NOMO-1 treated with dmso at 0.1 percent for 144 hours (cell line): ENCODE measurements around the gene PLA2G12A.
A peak's percentile ranks its signal among the peaks of the same experiment; 100 is the strongest.

Experiments used
- DNase-seq: peaks from one replicate; lab custom pipeline; 2025; ENCODE audit not compliant: unreplicated experiment; lab: John Stamatoyannopoulos, UW

PLA2G12A gene

GRCh38 chr4:109729117-109729717 lies 653 bp downstream of the PLA2G12A start:
- no peak for DNase-seq

GRCh38 chr4:109728385-109728784 lies 1.5 kb downstream of the PLA2G12A start:
- no peak for DNase-seq

GRCh38 chr4:109723110-109723509 lies 6.8 kb downstream of the PLA2G12A start:
- DNase-seq = no peak

DNA sequence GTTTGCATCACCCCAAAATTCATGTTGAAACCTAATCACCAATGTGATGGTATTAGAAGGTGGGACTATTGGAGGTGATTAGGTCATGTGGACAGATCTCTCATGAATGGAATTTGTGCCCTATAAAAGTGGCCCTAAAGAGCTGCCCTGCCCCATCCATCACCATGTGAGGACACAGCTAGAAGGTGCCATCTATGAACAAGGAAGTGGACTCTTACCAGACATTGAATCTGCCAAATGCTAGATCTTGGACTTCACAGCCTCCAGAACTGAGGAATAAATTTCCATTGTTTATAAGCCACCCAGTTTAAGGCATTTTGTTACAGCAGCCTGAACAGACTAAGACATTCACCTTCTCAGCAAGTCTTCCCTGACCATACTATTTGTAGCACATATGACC lies 7.5 kb downstream of the PLA2G12A start:
- no peak for DNase-seq

- no peak for DNase-seq
These were observed 8.8 kb downstream of the PLA2G12A start for GRCh38 chr4:109721033-109721432.

DNA sequence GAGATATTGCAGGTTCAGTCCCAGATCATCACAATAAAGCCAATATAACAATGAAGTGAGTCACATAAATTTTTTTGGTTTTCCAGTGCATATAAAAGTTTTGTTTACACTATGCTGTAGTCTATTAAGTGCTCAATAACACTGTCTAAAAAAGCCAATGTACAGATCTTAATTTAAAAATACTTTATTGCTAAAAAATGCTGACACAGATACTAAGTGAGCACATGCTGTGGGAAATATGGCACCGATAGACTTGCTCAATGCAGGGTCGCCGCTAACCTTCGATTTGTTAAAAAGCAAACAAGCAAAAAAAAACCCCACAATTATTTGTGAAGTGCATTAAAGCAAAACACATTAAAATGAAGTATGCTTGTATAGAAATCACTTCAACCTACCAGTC lies 10.3 kb downstream of the PLA2G12A start:
- DNase-seq = no peak

DNA sequence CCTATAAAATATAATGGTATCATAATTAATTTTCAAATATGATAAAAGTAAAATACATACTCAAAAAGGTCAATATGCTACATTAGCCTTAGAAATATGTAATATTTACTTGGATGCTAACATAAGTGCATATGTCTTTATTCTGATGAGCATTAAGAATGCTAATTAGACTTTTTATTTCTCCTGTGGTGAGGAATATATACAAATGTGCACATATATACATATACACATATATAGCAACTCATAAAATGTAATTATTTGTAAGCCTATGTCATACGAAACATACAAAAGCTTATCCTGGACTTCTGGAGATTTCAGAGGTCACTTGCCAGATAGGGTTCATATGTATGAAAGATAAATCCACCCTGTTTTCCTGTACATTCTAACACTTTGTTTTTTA lies 11.1 kb downstream of the PLA2G12A start:
- no peak for DNase-seq

DNA sequence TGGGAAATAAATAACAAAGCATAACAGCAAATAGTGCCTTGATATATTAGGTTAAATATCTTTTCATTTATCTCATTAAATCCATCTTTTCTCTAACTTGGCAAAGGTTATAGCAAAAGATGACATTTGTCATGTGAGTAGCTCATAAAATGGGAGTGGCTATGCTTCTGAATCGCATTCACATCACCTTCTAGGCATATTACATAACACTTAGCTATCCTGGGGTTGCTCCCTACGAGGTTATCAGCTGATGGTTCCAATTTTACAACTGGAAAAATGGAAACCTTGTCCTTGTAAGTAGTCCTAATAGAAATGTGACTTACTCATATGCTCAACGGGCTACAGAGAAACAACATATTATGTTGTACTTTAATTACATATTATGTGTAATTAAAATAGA lies 16.4 kb downstream of the PLA2G12A start:
- no peak for DNase-seq

DNA sequence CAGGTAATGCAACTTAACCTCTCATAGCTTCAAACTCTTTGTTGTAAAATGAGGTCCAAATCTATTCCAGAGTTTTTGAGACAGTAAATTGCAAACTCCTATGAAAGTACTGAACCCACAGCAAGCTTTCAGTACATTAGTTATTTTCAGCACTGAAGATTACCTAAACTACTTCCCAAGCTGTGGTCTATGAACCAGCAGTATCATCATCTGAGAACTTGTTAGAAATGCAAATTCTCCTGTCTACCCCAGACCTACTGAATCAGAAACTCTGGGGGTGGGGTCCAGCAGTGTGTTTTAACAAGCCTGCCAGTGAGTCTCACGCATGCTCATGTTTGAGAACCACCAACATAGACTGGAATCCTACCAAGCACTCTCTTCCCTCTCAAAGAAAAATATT lies 20.9 kb downstream of the PLA2G12A start:
- DNase-seq = no peak

DNA sequence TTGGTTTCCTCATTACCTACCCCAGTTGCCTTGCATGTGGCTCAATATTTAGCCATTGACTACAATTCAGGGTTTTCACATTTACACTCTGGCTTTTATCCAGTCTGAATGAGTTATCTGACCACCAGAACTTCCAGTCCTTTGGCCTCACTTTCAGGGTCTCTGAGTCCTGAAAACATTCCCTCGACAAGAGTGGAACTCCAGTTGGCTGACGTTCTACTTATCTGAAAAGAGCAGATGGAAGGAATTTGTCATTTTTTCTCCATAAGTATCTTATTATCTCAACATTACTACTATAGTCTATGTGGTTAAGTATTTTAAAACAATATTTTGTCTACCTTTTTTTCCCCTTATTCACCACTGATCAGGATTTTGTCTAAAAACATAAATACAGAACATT lies 21.4 kb downstream of the PLA2G12A start:
- no peak for DNase-seq

GRCh38 chr4:109703664-109704361 lies 26.1 kb downstream of the PLA2G12A start:
- DNase-seq = peak; percentile 23

DNA sequence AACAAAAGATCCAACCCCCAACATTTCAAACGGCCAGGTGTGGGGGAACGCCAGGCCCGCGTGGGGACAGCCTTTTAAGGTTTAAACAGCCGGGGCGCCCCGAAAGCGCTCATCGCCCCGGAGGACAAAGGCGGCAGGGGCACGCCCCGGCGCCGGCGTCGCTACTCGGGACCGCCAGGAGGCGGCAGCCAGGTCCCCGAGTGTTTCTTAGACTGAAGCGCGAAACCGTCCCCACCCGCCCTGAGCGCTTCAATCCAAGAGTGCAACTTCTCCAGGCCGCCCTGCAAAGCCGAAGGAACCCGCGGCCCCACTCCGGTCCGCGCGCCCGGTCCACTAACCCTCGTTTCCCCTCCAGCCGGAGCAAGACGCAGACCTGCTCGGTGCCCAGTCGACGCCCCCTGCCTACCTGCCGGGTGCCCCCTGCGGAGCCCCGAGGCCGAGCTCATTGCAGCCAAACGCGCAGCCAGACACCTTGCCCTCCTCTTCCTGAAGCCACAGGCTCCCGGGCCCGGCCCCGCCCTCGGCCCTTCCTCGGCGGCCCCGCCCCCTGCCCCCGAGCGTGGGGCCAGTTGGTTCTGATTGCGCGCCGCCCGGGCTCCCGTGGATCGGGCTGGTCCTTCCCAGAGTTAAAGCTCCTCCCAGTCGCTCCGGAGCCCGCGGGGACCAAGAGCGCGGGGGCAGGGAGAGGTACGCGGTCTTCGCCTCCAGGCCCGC lies 26.8 kb downstream of the PLA2G12A start, which contains the start of gene CASP6:
TSS of gene CASP6 (minus strand) at position 496 of the 714 bp plus-strand sequence. CDS start at position 446, 50 bp downstream.
- DNase-seq = peak; percentile 81

DNA sequence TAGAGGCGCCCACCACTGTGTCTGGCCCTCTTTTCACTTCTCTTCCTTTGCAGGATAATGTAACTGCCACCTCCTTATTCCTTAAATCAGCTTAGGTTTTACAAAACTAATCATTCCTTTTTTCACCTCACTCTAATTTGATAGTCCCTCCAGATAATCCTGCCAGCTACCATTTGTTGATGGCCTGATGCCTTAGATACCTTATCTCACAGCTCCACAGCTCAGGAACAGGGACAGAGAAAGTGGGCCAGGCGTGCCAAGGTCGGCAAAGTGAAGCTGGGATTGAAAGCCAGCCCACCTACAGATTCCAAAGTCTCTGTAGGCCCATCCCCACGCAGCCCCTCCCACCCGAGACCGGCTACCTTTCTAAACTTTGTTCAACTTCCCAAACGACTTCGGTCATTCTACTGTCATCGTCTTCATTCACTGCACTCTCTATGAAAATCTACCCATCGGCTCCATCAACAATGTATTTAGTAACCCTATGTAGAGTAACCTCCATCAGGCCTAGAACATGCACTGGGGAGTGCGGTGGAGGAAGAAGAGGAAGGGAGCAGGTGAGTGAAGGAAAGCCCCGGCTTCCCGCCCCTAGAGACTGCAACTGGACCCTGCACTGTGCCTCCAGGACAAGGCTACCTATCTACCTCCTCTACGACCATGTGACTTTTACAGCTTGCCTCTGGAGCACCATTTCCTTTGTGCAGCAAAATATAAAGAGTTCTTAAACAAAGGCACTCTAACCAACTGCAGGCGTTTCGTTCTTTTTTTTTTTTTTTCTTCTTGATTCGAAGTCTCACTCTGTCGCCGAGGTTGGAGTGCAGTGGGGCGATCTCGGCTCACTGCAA lies 28.1 kb downstream of the PLA2G12A start:
- DNase-seq = no peak

DNA sequence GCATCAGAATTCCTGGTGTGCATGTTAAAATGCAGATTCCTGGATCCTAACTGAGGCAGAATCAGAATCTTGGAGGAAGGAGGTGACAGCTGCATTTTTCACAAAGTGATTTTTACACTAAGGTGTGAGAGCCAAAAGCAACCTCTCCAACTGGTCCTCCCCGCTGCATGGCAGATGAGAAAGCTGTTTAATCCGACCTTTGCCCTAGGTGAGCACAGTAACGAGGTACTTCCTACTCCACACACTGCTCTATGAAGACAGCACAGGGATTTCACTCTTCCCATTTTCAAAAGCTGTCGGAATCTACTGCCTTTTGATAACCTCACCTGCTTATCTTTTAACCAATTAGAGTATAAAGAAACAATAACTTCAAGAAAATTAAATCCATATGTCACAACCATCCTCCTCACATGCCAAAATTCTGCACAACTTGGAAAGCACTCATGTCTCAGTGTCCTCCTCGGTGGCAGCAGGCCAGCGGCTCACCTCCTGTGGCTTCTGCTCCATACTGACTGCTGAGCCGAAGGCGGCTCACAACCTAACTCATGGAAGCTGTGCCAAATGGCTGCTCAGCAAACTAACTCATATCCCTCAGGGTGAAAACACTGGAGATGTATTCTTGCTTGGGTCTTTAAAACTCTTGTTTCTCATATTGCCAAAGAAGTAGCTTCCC lies 30.2 kb downstream of the PLA2G12A start:
- no peak for DNase-seq

DNA sequence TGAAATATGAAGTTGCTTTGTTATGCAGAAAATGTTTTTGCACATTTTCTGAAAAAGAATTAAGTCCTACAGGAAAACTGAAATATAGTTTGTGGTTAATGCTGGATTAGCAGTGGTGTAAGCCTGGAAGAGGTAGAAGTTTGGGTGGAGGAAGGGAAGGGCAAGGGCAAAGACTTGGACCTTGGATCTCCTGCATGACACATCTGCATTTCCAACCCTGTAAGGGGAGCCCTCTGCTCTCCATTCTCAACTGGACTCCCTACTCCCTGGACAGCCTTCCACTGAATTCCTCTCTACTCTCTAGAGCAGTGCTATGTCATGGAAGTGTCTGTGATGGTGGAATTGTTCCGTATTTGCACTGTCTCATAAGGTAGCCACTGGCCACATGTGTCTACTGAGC lies 31.2 kb downstream of the PLA2G12A start:
- no peak for DNase-seq

DNA sequence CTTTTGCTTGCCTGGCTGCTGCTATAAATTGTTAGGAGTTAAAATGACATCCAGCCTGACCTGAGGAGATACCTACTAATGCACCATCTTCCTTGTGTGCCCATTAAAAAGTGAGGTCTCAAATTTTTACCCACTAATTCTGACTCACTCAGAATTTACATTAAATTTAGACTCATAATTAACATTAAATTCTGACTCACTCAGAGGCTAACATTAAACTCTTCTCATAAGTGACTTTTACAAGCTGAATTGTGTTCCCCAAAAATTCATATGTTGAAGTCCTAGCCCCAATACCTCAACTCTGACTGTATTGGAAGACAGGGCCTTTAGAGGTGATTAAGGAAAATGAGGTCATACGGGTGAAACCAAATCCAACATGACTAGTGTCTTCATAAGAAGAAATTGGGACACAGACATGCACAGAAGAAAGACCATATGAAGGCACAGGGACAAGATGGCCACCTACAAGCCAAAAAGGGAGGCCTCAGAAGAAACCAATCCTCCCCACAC lies 38.4 kb downstream of the PLA2G12A start:
- DNase-seq = no peak

DNA sequence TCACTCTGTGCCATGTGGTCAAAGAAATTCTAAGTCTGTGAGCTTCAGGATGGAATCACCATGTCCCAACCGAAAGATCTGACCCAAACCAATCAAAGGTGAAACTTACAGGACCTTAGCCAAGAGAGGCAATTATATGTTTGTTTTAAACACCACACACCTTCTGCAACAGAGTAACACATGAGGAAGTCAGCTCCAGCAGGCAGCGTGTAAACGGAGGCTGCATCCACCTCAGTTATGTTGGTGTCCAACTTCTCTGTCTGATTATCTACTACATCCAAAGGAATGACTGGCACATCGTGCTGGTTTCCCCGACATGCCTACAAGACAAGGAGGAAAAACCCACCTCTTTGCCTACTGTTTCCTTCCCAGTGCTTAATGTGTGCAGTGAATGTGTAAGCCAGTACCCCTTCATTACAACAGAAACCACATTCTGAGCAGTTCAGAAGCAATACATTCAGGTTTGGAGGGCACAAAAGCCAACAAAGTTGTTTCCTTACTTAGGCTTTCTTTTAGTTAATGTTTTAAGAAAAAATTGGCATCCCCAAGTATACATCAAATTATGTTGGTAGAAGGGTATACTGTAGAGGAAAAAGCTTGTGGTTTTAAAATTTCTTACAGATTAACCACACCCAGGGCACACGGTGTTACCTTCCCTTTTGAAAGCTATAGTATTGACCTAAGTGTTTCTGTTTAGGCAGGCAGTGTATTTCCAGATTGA lies 39.0 kb downstream of the PLA2G12A start:
- no peak for DNase-seq

- DNase-seq = no peak
These were observed 45.1 kb downstream of the PLA2G12A start for GRCh38 chr4:109684727-109685126.

- no peak for DNase-seq
These were observed 46.1 kb downstream of the PLA2G12A start for GRCh38 chr4:109683621-109684253.
